IPS-NIHi11 (cell line): Measurements from ENCODE around the gene NCAPD3.
A peak's percentile ranks its signal among the peaks of the same experiment; 100 is the strongest.
"Not testable (repeated sequence)": the region's sequence is repeated elsewhere in the genome, so short reads cannot be mapped to it uniquely, and the experiment has no call there.

Source experiments
- DNase-seq: peaks from one replicate; pipeline ENCODE4 v3.0.0; 2012; ENCODE audit warnings: mixed read lengths, low spot score

The NCAPD3 gene

GRCh38 chr11:134224710-134225664, 1.2 kb upstream of the NCAPD3 start:
- DNase-seq = peak; percentile 76

- no peak for DNase-seq
Measured at GRCh38 chr11:134223121-134223520, 646 bp downstream of the NCAPD3 start.

GRCh38 chr11:134216816-134217215, 7.0 kb downstream of the NCAPD3 start:
- DNase-seq = no peak

- DNase-seq = no peak
Measured at GRCh38 chr11:134215836-134216235, 7.9 kb downstream of the NCAPD3 start.

- DNase-seq = no peak
Measured at GRCh38 chr11:134207538-134208239, 16.1 kb downstream of the NCAPD3 start.

GRCh38 chr11:134206185-134206584, 17.6 kb downstream of the NCAPD3 start:
- DNase-seq = no peak

- no peak for DNase-seq
Measured at GRCh38 chr11:134205729-134206128, 18.0 kb downstream of the NCAPD3 start.

- DNase-seq = no peak
Measured at GRCh38 chr11:134202661-134203060, 21.1 kb downstream of the NCAPD3 start.

- DNase-seq = no peak
Measured at GRCh38 chr11:134200688-134201087, 23.1 kb downstream of the NCAPD3 start.

- no peak for DNase-seq
Measured at GRCh38 chr11:134199531-134199930, 24.2 kb downstream of the NCAPD3 start.

- no peak for DNase-seq
Measured at GRCh38 chr11:134196756-134197155, 27.0 kb downstream of the NCAPD3 start.

- not testable (repeated sequence) for DNase-seq
Measured at GRCh38 chr11:134188092-134188491, 35.7 kb downstream of the NCAPD3 start.

- no peak for DNase-seq
Measured at GRCh38 chr11:134181707-134182106, 42.1 kb downstream of the NCAPD3 start.

- no peak for DNase-seq
Measured at GRCh38 chr11:134178032-134178674, 45.6 kb downstream of the NCAPD3 start.

- no peak for DNase-seq
Measured at GRCh38 chr11:134176284-134176683, 47.5 kb downstream of the NCAPD3 start.

GRCh38 chr11:134173296-134173695, 50.5 kb downstream of the NCAPD3 start:
- no peak for DNase-seq

GRCh38 chr11:134171951-134172350, 51.8 kb downstream of the NCAPD3 start:
- no peak for DNase-seq

- no peak for DNase-seq
Measured at GRCh38 chr11:134170919-134171281, 52.9 kb downstream of the NCAPD3 start.

- DNase-seq = no peak
Measured at GRCh38 chr11:134170177-134170918, 53.4 kb downstream of the NCAPD3 start.

GRCh38 chr11:134164490-134165370, 59.0 kb downstream of the NCAPD3 start:
- DNase-seq = no peak

GRCh38 chr11:134159652-134160051, 64.1 kb downstream of the NCAPD3 start:
- no peak for DNase-seq
